Stimulated activated naive B cell treated with anti-CD40 and anti-IgM and Interleukin-4, amounts not matched to agents 10 μg/mL and 1 μg/mL and 100 μg/mL, for 72 hours (primary cell): ENCODE data around the gene AP5Z1.

ENCODE experiments used
- ATAC-seq, 2 donors: fragments of 150-1000 bp; cut with Tn5 transposase; replicated peaks; 2 replicates each; pipeline ENCODE4 v1.10.0; 2021; ENCODE audit warnings: moderate library complexity in 1 of 2
- DNase-seq: peaks from one replicate; pipeline ENCODE4 v3.0.0; 2021
- H3K27ac Mint-ChIP-seq: one replicate; pipeline ENCODE4 v1.8.0; 2022; ENCODE audit warnings: mild to moderate bottlenecking, mixed read lengths
- H3K27me3 Mint-ChIP-seq, 2 donors: one replicate each; pipeline ENCODE4 v1.8.0; 2022; ENCODE audit warnings: mixed read lengths in 2 of 2
- H3K36me3 Mint-ChIP-seq, 2 donors: one replicate each; pipeline ENCODE4 v1.8.0; 2022; ENCODE audit warnings: mixed read lengths in 2 of 2, mild to moderate bottlenecking in 1 of 2
- H3K4me1 Mint-ChIP-seq, 2 donors: one replicate each; pipeline ENCODE4 v1.8.0; 2022; ENCODE audit warnings: mixed read lengths in 2 of 2, mild to moderate bottlenecking in 1 of 2
- H3K4me3 Mint-ChIP-seq, 2 donors: one replicate each; pipeline ENCODE4 v1.8.0; 2022; ENCODE audit warnings: mild to moderate bottlenecking in 2 of 2, mixed read lengths in 2 of 2, moderate library complexity in 1 of 2
- H3K9me3 Mint-ChIP-seq, 2 donors: one replicate each; pipeline ENCODE4 v1.8.0; 2022; ENCODE audit warnings: mixed read lengths in 2 of 2, mild to moderate bottlenecking in 1 of 2

AP5Z1 gene

DNA sequence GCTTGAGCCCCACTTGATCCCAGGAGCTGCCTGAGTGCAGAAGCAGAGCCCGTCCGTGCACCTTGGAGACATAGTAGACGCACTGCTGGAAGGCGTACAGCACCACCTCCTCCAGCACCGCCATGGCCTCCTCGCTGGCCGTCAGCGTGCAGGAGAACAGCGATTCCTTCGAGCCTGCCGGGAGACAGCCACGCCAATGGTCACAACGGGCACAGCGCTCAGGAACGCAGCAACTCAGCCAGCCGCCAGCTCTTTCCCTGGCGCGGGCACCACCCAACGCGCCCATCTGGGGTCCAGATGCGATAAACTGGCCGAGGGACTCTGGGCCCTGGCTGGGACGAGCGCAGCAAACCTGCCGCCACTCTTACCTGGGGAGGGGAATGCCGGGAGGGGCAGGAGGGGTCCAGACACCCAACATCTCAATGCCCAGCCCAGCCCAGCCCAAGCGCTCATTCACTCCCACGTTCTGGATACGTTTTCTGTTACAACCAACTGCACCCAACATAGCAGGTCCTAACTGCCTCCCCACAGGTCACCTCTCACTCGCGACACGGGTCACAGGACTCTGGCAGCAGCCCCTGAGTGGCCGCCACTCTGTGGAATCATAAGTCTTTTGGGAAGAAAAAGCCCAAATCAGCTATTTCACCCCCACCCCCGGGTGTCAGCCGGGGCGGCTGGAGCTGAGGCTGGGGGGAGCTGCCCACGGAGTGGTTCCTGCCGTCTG lies 41.9 kb downstream of the AP5Z1 start:
- DNase-seq (no peak), ATAC-seq (no peak)
- Mint-ChIP-seq H3K27ac (no peak overlapping the region), H3K27me3 (peaks cover 40 to 59% of the 10 kb centered on the region in 2 donors), H3K36me3 (peaks cover 3 to 5% of the 10 kb centered on the region in 2 donors), H3K4me3 (no peak overlapping the region), H3K4me1 (peaks cover 2 to 9% of the 10 kb centered on the region in 2 donors), H3K9me3 (peaks cover 5 to 7% of the 10 kb centered on the region in 2 donors)

DNA sequence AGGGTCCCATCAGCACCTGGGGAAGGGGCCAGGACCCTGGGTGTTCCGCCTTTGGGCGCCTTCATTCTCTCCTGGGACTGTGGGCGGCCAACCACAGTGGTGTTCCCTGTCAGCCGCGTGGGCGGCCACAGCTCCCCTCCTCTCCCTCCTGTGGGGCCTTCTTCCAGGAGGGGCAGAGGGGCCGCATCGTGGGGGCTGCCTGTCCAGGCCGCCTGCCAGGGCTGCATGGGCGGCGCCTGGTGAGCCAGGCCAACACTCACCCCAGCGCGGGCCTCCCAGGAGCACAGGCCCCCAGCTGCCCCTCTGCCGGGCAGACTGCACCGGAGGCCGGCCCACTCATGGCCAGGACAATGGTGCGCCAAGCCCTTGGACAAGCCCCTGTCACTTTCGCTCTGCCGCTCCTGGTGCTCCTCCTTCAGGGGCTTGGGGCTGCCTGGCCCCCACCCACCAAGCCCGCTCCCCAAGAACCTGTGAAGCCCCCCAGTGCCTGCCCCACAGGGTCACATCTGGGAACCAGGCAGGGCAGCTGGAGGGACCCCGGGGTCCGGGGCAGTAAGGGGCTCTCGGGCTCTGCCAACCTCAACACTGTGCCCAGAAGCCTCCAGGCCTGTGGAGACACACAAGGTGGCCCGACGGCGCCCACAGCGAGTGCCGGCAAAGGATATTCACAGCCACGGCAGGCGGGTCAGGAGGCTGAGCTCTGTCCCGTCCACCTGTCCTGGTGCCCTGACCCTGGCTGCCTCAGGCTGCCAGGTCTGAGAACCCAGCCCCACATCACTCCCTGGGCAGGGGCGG lies 42.8 kb downstream of the AP5Z1 start:
- H3K27me3 Mint-ChIP-seq = peaks cover 38 to 51% of the 10 kb centered on the region in 2 donors
- ATAC-seq (no peak), DNase-seq (no peak)
- H3K4me1 Mint-ChIP-seq = peaks cover 2 to 9% of the 10 kb centered on the region in 2 donors
- H3K36me3 Mint-ChIP-seq = peaks cover 0 to 2% of the 10 kb centered on the region in 2 donors
- no peak overlapping the region for H3K4me3 Mint-ChIP-seq
- no peaks in the 10 kb centered on the region for H3K9me3 Mint-ChIP-seq
- no peak overlapping the region for H3K27ac Mint-ChIP-seq

DNA sequence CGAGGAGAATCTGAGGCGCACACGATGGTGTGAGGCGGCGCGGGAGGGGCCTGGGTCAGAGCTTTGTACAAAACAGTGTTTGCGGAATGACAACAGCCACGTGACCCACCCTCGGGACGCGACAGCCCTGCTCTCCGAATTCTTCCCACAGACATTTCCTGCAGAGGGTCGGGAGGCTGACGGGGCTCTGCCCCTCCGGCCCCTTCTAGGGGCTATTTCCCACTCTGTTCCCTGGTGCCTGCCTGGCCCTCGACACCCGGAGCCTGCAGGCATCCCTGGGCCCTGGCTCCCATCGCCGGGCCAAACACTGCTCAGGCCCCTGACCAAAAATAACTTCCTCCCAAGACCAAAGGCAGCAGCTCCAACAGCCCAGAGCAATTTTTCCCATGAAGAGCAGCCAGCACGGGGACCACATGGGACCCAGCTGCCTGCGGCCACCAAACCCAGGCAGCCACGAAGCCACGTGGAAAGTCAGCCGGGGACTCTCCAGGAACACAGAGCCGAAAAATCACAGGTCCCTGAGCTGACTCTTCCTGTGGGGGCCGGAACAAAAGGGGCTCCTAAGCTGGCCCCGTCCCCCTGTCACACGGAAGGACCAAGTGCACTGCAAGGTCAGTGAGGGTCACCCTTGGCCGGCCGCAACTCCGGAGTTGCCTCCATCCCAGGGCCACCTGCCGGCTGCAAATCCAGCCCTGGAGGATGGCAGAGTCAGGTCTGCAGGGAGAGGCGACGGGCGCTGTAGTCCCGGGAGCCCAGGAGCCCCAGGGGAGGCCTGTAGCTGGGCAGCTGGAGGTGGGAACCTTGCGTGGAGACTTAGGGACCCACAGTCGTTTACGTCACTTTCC lies 44.4 kb downstream of the AP5Z1 start:
- Mint-ChIP-seq H3K9me3 (no peaks in the 10 kb centered on the region), H3K4me3 (no peak overlapping the region), H3K4me1 (peaks cover 0 to 1% of the 10 kb centered on the region in 2 donors), H3K27me3 (peaks cover 29 to 39% of the 10 kb centered on the region in 2 donors), H3K36me3 (no peaks in the 10 kb centered on the region), H3K27ac (no peak overlapping the region)
- DNase-seq = no peak
- ATAC-seq = no peak

DNA sequence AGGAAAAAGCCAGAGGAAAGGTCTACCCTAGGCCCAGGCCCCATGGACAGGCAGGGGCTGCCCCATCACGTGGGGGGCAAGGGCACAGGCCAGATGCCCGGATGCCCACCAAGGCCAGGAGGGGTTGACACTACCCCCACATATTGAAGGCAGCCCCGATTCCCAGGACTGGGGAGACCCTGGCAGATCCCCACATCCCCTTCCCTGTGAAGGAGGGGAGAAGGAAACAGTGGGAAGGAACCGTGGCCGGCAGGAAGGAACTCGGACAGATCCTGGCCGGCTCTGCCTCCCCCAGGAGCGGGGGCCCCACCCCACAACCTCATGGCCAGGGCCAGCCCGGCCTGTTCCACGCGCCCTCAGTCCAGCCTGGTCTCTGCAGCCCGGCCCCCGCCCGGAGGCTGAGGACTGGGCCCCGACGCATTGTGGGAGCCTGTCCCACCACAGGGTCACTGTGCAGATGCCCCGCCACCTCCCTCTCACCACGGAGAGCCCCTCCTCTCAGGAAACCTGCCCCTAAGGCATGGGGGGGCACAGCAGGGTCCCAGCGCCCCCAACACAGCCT lies 45.1 kb downstream of the AP5Z1 start:
- Mint-ChIP-seq H3K4me3 (no peak overlapping the region), H3K4me1 (no peaks in the 10 kb centered on the region), H3K27ac (no peak overlapping the region), H3K36me3 (no peaks in the 10 kb centered on the region), H3K27me3 (peaks cover 29 to 39% of the 10 kb centered on the region in 2 donors), H3K9me3 (no peaks in the 10 kb centered on the region)
- DNase-seq = no peak
- no peak for ATAC-seq

DNA sequence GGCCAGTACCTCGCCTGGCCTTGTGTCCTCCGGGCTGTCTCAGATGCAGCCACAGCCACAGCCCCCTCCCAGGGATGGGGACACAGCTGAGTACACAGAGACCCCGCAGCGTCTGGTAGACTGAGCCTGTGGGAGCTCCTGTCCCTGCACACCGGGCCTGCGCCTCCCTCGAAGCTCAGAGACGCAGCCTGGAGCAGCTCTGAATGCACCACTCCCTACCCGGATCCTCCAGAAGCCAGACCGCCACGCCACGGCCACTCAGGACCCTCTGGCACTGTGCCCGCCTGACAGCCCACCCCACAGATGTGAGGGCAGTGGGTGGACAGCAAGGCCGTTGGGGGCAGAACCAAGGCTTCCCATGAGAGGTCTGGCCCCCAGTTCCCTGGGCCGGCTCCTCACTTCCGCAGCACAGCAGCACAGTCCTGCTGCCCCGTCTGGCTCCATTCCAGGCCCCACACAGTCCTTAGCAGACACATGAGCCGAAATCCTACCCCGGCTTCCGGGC lies 45.6 kb downstream of the AP5Z1 start:
- Mint-ChIP-seq H3K27me3 (peaks cover 26 to 34% of the 10 kb centered on the region in 2 donors), H3K9me3 (no peaks in the 10 kb centered on the region), H3K27ac (no peak overlapping the region), H3K4me3 (no peak overlapping the region), H3K36me3 (no peaks in the 10 kb centered on the region), H3K4me1 (no peaks in the 10 kb centered on the region)
- ATAC-seq (no peak), DNase-seq (no peak)

DNA sequence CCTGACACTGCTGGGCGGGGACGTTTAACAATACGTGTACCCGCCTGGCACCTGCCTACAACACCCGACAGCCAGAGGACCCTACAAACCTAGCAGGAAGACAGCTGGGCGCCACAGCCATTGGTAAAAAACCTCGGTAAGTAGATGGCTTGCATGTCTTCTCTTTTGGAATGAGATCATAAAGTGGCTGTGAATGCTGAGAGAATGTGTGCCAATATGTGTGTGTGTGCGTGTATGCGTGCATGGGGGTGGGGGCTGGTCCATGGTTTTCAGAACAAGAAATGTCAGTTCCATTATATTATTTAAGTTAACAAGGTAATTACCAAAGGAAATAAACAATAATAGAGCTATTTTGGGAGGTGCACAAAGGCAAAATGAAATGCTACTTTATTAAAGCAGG lies 47.3 kb downstream of the AP5Z1 start:
- Mint-ChIP-seq H3K27ac (no peak overlapping the region), H3K4me3 (no peak overlapping the region), H3K4me1 (no peaks in the 10 kb centered on the region), H3K9me3 (no peaks in the 10 kb centered on the region), H3K36me3 (no peaks in the 10 kb centered on the region), H3K27me3 (peaks cover 20 to 23% of the 10 kb centered on the region in 2 donors)
- DNase-seq (no peak), ATAC-seq (no peak)

DNA sequence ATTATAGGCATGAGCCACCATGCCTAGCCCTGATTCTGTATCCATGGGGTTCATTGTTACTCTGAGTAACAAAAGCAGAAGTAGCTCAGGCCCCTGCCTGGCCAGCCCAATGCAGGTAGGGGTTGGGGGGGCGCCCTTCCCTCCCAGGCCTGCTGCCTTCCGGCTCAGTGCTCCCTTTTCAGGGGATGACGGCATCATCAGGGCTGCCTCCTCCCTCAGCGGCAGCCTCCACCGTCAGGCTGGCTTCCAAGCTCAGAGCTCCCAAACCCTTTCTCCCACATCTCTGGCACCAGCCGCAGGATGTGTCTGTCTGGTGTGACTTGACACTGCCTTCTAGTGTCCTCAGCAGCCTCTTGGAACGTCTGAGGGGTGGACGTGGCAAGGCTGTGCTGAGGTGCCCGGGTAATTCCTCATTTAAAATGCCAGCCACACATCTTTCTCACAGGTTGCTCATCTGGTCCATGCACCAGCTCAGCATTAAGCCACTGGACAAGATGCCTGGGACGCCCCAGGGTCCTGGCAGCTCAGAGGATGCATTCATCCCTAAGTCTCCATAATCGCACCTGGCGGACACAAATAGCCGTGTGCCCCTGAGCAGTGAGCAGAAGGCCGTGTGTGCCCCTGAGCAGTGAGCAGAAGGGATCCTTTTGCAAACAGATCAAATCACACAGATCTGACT lies 48.2 kb downstream of the AP5Z1 start:
- Mint-ChIP-seq H3K4me3 (no peak overlapping the region), H3K27me3 (peaks cover 19 to 23% of the 10 kb centered on the region in 2 donors), H3K4me1 (no peaks in the 10 kb centered on the region), H3K27ac (no peak overlapping the region), H3K36me3 (no peaks in the 10 kb centered on the region), H3K9me3 (no peaks in the 10 kb centered on the region)
- no peak for DNase-seq
- ATAC-seq = no peak

DNA sequence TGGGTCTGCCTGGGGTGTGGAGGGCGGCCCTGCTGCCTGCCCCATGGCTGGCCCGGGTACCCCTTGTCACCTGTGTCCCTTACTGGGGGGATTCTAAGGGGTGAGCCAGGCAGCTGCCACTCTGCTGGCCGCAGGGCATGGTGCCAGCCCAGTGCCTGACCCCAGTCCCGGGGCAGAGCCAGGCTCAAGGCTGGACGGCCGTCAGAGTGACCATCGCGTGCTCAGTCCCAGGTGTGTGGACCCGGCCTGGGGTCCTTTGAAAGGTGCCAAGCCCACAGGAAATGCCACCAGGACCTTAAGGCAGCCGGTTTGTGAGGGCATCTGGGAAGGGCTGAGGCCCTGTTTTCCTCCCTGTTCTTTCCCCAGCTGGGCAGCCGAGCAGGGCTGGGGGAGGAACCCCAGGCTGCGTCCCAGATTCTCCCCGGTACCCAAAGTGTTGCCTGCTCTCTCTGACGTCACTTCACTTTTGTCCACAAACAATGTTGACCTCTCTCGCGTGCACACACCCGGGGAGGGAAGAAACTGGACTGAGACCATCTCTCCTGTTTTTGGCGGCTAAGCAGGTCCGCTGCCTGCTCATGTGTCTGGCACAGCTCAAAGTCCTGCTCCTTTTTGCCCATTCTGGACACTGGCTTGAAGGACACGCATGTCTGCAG lies 48.8 kb downstream of the AP5Z1 start:
- no peaks in the 10 kb centered on the region for H3K9me3 Mint-ChIP-seq
- ATAC-seq = no peak
- peaks cover 19% of the 10 kb centered on the region in 2 donors for H3K27me3 Mint-ChIP-seq
- no peak overlapping the region for H3K4me3 Mint-ChIP-seq
- no peak for DNase-seq
- no peaks in the 10 kb centered on the region for H3K36me3 Mint-ChIP-seq
- no peaks in the 10 kb centered on the region for H3K4me1 Mint-ChIP-seq
- no peak overlapping the region for H3K27ac Mint-ChIP-seq

DNA sequence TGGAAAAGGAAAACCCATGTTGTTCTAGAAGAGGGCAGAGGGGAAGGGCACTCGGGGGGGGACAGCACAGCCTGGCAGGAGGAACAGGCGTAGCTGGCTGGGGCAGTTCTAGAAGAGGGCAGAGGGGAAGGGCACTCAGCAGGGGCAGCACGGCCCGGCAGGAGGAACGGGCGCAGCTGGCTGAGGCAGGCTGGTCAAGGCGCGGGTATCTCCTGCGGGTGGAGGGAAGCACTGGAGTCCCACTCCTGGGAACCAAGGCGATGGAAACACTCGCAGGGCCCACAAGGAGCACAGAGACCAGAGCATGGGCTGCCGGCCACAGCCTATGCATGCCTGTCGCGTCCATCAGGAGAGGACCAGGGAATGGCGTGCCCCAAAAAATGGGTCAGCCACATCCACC lies 49.7 kb downstream of the AP5Z1 start:
- peaks cover 11 to 15% of the 10 kb centered on the region in 2 donors for H3K27me3 Mint-ChIP-seq
- H3K36me3 Mint-ChIP-seq = peaks cover 0 to 3% of the 10 kb centered on the region in 2 donors
- H3K4me1 Mint-ChIP-seq = peaks cover 0 to 2% of the 10 kb centered on the region in 2 donors
- H3K4me3 Mint-ChIP-seq = no peak overlapping the region
- H3K27ac Mint-ChIP-seq = no peak overlapping the region
- DNase-seq = no peak
- H3K9me3 Mint-ChIP-seq = peaks cover 2 to 6% of the 10 kb centered on the region in 2 donors
- no peak for ATAC-seq

DNA sequence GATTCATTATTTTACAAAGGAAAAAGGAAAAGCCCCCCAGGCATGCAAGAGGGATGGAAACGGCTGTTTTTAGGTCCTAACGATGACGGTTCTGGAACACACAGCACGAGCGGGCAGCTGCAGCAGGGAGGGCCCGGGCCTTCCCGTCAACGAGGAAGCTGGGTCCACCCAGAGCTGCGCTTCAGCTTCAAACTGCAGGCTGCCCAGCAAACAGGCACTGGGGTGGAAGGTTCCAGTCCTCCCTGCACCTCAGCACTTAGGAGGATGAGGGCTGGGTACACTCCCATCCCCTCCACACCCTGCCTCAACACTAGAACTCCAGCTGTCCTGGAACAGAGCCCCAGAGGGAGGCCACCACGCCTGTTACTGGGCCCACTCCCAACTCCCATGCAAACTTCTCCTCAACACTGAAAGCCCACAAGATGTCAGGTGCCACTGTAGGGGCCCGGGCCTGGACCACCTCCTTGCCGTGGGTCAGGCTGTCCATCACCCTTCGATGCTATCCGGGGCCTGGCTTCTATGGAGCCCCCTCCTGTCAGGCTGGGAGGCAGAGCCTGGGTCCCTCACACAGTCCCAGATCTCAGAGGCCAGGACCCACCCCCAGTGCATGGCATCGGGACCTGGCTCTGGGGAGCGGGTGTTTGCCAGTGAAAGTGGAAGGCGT lies 53.4 kb downstream of the AP5Z1 start:
- no peak overlapping the region for H3K27ac Mint-ChIP-seq
- ATAC-seq (no peak), DNase-seq (no peak)
- H3K9me3 Mint-ChIP-seq = peaks cover 2 to 7% of the 10 kb centered on the region in 2 donors
- H3K36me3 Mint-ChIP-seq = peaks cover 0 to 5% of the 10 kb centered on the region in 2 donors
- H3K4me1 Mint-ChIP-seq = peaks cover 0 to 4% of the 10 kb centered on the region in 2 donors
- H3K4me3 Mint-ChIP-seq = no peak overlapping the region
- peaks cover 4 to 11% of the 10 kb centered on the region in 2 donors for H3K27me3 Mint-ChIP-seq

DNA sequence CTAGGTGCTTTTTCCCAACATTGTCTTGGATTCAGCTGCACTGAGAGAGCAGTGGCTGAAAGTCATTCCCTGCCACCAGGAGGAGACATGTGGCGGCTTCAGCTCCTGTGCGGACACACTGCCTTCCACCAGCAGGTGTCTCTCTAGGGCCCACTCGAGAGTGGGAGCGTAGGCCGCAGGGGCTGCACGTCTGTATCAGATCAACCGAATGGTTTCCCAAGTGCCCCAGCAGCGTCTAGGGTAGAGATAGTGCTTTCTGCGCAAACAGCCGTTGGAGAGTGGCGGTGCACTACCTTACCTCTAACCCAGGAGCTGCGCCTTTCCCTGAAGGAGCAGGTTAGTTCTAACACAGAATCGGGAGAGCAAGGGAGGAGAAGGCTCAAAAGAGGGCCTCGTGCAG lies 54.8 kb downstream of the AP5Z1 start:
- Mint-ChIP-seq H3K27ac (peak overlapping the region; percentile 42), H3K9me3 (peaks cover 2 to 7% of the 10 kb centered on the region in 2 donors), H3K36me3 (peaks cover 0 to 5% of the 10 kb centered on the region in 2 donors), H3K4me1 (peaks cover 0 to 4% of the 10 kb centered on the region in 2 donors), H3K4me3 (no peak overlapping the region), H3K27me3 (peaks cover 0 to 3% of the 10 kb centered on the region in 2 donors)
- ATAC-seq (peak; percentile 81 to 87), DNase-seq (peak; percentile 34)

DNA sequence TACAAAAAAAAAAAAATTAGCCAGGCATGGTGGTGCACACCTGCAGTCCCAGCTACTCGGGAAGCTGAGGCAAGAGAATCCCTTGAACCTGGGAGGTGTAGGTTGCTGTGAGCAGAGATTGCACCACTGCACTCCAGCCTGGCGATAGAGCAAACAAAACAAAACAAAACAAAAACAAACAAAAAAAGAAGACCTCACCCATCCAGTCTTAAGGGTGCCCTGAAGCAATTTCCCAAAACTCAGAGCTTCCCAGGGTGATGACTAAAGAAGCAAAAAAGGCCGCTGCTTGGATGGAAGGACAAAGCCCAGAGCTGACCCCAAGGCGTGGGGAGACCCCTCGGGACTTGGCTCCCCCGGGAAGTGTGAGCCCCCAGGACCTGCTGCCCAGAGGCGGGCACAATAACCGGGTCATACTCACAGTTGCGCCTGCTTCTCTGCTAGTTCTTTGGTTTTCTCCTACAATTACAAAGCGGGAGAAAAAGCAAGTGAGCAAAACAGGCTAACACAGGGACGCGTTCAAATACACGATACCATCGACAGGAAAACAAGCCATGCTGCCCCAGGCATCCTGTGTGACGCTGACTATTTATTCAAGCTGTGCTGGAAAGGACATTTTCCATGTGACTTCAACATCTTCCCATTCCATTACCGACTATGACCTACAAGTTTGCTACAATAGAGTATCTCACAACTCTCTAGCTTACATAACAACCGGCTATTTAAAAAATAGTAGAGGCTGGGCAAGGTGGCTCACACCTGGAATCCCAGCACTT lies 56.5 kb downstream of the AP5Z1 start:
- no peak for DNase-seq
- H3K27me3 Mint-ChIP-seq = no peaks in the 10 kb centered on the region
- H3K27ac Mint-ChIP-seq = no peak overlapping the region
- ATAC-seq = no peak
- H3K36me3 Mint-ChIP-seq = peaks cover 0 to 5% of the 10 kb centered on the region in 2 donors
- peaks cover 0 to 4% of the 10 kb centered on the region in 2 donors for H3K4me1 Mint-ChIP-seq
- peaks cover 2 to 7% of the 10 kb centered on the region in 2 donors for H3K9me3 Mint-ChIP-seq
- no peak overlapping the region for H3K4me3 Mint-ChIP-seq
